Mesenteric fat pad (tissue), 1 donor: ENCODE data around the gene POLR3H. TPM values are rescaled to one million over a fixed set of nuclear protein-coding genes. Genes with fewer than 3 reads are reported as not detected.
"Not testable (repeated sequence)": the region's sequence is repeated elsewhere in the genome, so short reads cannot be mapped to it uniquely, and the experiment has no call there.

ENCODE experiments used
- DNase-seq: peaks from one replicate; pipeline ENCODE4 v3.0.0-alpha.2; 2020; ENCODE audit warnings: low spot score
- total RNA-seq: library from RNA; stranded (reverse); fragmentation: NEBNext Ultra II Directional; extraction: Animal tissue kit (Norgen Biotek cat#: 25700); gene quantifications from one replicate; pipeline ENCODE4 v1.2.1, GENCODE V29; 2021
- donor health status: DM: yes; HTN: yes; CAD: no.

The POLR3H gene
- total RNA-seq, 1 donor from 2014 or later = 57.5 TPM

GRCh38 chr22:41565403-41566054, 21.3 kb upstream of the POLR3H start:
- DNase-seq = no peak

- no peak for DNase-seq
These were observed 20.3 kb upstream of the POLR3H start for GRCh38 chr22:41564563-41564962.

GRCh38 chr22:41563051-41563711, 18.9 kb upstream of the POLR3H start:
- DNase-seq = no peak

DNA sequence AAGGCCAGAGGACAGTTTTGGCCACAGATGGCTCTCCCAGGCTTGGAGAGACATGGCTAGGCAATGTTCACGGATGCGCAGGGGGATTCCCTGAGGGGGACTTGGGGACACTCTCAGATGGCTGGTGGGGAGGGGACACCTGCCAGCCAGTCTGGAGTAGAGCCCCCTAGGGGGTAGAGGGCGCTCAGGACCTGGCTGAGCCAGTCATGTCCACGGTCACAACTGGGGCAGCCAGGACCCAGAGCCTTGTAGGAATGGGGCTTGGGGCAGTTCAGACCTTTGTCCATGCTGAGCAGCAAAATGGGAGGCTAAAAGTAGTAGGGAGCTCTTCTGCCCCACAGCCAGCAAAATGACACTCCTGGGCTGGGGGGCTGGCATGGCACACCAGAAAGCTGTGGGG, 18.2 kb upstream of the POLR3H start:
- no peak for DNase-seq

GRCh38 chr22:41561788-41562187, 17.5 kb upstream of the POLR3H start:
- no peak for DNase-seq

GRCh38 chr22:41561335-41561734, 17.1 kb upstream of the POLR3H start:
- DNase-seq = no peak

DNA sequence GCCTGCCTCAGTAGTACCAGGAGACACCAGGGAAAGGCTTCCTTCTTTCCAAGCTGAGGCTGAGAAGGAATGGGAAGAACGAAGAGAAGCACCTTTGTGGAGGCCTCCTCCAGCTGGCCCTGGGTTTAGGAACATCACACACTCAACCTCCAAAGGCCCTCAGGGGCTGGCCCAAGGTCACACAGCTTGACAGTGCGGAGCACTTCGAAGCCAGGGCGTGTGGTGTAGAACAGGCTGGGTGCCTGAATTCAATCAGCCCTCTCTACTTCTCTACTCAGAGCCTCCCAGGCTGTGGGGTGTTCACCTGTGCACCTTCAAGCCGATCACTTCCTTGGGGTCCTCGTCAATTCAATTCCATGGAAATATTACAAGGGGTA, 15.8 kb upstream of the POLR3H start:
- no peak for DNase-seq

GRCh38 chr22:41558241-41558630, 14.0 kb upstream of the POLR3H start:
- not testable (repeated sequence) for DNase-seq

DNA sequence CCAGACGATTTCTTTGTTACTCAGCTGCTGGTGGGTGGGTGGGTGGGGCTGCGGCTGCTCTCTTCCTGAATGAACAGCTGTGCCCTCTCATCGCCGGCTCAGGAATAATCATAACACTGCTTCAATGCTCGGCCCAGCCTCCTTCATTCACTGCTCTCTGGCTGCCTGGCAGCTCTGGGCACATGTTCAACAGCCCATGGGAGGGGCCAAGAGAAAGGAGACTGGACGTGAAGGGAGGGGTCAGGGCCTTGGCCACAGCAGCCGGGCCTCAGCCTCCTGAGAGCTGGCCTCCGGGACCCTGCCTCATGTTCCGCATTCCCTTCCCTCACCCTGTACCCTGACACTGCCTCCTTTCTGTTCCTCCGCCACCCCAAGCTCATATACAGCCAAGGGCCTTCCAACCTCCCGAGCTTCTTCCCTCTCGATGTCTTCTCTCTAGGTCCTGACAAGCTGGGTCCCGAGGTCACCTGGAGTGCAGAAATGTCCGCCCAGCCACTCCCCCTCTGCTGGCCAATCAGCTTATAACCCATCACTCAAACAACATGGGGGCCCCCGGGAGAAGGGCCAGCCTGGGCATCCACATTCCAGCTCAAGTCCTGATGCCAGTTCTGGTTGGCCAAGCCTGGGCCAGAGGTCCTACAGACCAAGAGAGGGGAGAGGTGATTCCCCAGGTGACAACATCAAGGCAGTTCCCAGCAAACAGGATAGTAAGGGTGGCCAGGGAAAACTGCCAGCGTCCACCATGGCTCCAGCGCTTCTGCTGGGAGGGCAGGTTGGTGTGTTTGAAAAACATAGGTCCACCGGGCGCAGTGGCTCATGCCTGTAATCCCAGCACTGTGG, 13.4 kb upstream of the POLR3H start:
- DNase-seq = no peak

GRCh38 chr22:41556561-41556960, 12.3 kb upstream of the POLR3H start:
- DNase-seq = no peak

DNA sequence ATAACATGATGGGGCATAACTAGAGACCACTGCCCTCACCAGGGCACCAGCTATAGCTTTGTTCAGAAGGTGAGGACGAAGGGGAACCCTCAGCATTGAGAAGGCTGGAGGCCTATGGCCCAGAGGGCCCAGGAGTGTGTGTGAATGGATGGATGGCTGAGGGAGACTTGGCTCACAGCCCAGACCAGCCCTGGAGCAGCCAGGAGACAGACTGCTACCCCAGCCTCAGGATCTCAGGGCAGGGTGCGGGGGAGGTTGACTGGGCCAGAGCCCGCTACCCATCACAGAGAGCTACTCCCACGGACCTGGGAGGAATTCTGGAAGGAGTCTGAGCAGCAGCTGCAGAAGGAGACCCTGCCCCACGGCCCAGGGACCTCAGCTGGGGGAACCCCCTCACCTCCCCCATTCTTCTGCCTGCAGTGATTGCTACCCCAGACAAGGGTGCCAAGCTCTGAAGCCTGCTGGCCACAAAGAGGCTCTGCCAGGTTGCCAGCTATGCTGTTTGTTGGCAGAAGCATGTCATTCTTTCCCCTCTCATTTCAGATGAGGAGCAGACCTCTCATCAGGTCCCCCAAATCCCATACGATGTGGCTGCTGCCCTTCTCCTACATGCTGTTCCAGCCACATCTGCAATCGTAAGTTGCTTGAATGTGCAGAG, 11.2 kb upstream of the POLR3H start:
- DNase-seq = no peak

DNA sequence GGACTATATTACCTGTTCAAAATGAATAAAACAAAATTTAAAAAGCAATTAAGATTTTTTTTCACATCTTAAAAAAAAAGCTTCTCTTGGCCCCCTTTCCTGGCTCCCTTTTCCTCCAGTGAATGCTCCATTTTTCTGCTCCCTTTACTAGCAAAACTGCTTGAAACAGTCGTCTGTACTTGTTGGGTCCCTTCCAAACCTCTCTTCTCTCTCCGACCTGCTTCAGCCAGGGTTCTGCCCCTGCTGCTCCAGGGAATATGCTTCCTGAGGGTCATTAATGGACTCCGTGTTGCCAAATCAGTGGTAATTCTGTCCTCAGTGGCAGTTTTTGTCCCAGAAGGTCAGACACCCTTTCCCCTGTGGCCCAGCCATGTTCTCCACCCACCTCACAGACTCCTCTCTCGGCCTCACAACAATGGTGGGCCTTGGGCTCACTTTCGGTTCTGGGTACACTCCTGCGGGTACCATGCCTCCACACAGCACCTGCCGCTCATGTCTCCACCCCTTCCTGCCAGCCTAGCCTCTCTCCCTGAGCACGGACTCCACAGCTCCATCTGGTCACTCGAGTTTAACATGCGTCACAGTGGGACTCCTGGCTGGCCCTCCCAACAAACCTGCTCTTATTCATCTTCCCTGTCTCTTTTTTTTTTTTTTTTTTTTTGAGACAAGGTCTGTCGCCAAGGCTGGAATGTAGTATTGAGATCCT, 7.8 kb upstream of the POLR3H start:
- DNase-seq = no peak

DNA sequence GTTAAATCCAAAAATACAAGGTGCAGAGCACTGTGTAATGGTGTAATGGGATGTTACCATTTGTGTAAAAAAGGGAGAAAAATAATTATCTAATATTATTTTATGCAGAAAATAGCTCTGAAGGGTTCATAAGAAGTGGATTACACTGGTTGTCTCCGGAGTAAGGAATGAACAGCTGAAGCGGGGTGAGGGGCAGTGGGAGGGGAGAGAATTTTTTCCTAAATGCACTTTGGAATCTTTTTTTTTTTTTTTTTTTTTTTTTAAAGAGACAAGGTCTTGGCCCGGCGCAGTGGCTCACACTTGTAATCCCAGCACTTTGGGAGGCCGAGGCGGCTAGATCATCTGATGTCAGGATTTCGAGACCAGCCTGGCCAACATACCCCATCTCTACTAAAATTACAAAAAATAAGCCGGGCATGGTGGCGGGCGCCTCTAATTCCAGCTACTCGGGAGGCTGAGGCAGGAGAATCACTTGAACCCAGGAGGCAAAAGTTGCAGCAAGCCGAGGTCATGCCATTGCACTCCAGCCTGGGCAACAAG, 6.8 kb upstream of the POLR3H start:
- DNase-seq = no peak

DNA sequence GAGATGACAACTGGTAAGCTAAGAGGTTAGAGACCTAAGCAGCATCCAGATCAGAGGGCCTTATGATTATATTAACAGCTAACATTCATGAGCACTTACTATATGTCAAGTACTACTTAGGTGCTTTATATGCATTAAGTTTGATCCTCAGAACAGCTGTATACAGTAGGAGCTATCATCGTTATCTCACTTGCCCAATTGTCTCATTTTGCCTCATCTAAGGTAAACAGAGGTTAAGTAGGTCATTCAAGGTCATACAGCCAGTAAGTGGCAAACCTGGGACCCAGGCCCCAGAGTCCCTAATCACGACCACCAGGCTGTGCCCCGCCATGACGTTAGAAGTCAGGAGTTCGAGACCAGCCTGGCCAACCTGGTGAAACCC, 4.6 kb upstream of the POLR3H start:
- no peak for DNase-seq

DNA sequence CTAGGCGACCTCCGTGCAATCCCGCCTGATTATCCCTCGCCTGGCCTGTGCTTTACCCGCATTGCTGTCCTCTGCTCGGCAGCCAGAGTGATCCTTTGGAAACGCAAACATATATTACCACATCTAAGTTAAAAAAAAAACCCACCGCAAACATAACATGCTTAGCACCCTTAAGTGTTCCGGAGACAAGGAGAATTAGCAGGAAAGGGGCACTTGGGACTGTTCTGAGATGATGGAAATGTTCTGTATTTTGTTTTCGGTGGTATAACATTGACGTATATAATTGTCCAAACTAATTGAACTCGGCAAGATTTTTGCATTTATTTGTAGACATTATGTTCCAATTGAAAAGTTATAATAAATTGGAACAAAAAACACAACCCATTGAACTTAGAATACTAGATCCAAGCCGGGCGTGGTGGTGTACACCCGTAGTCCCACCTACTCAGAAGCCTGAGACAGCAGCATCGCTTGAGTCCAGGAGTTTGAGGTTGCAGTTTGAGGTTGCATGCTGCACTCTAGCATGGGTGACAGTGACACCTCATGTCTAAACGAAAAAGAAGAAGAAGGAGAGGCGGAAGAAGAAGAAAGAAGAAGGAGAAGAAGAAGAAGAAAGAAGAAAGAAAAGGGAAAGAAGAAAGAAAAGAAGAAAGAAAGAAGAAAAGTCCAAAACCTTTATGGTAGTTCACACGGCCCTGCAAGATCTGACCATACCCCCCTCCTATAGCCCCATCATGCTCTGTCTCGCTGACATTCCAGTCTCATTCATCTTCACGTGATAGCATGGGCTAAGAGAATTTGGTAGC, 604 bp upstream of the POLR3H start:
- no peak for DNase-seq

DNA sequence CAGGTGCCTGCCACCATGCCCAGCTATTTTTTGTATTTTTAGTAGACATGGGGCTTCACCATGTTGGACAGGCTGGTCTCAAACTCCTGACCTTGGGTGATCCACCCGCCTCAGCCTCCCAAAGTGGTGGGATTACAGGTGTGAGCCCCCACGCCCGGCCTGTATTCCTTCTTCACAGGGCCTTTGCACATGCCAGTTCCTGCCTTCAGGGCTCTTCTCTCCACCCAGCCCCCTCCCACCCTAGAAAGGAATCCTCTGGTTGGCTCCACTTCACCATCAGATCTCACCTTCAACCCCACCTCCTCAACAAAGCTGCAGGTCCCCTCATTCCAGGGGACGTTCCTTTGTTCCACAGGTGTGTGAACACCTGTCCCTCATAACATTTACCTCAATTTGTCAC, 2.0 kb downstream of the POLR3H start:
- DNase-seq = no peak

DNA sequence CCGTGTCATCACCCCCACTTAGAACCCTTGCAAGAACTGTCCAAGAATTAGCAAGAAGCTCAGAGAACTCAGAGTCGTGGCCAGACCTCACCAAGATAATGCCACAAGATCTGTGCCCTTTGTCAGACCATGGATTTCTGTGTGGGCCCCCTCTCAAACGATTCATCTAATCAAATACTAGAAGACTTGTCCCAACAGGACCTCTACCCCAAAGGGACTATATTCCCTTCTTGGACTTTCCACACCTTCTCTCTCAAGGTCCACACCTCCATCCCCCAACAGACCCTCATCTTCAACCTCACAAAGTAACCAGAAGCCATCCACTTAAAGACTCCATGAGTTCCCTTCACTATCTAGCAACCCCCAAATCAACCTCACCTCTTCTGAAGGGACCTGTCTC, 2.8 kb downstream of the POLR3H start:
- DNase-seq = no peak

DNA sequence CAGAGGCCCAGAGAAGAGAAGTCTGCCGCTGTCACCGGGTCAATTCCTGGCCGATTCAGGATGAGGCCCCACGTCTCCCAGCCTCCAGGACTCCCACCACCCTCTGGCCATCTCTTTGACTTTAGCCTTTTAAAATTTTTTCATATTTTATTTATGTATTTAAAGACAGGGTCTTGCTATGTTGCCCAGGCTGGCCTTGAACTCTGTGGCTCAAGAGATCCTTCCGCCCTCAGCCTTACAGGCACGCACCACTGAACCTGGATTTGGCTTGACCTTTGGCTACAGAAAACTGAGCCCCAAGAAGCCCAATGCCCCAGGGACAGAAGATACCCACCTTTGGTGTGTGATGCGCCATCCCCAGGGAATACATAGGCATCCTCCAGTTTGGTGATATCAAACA, 3.9 kb downstream of the POLR3H start:
- DNase-seq = no peak

GRCh38 chr22:41540006-41540315, 4.3 kb downstream of the POLR3H start:
- no peak for DNase-seq
